Hepatocyte (in vitro differentiated cells): ENCODE measurements around the gene AMBP. TPM values are rescaled to one million over a fixed set of nuclear protein-coding genes. Genes with fewer than 3 reads are reported as not detected.

Experiments used
- DNase-seq: peaks from one replicate; pipeline ENCODE4 v3.0.0-alpha.2; 2016; ENCODE audit warnings: low spot score
- H2AFZ ChIP-seq: fragments of 200-600 bp; sonication (generic); 2 replicates; pipeline ENCODE4 v1.6.0; 2016; ENCODE audit warnings: antibody characterized with exemption, mild to moderate bottlenecking
- H3K27ac ChIP-seq: fragments of 200-600 bp; sonication (generic); 2 replicates; pipeline ENCODE4 v1.5.1; 2016; ENCODE audit warnings: mild to moderate bottlenecking
- H3K27me3 ChIP-seq: fragments of 200-600 bp; sonication (generic); 2 replicates; pipeline ENCODE4 v1.6.1; 2016
- H3K36me3 ChIP-seq: fragments of 200-600 bp; sonication (generic); replicated peaks from 2 replicates; pipeline ENCODE4 v1.5.1; 2016; ENCODE audit warnings: low read depth; ENCODE audit not compliant: insufficient read depth
- H3K4me1 ChIP-seq: fragments of 200-600 bp; sonication (generic); 2 replicates; pipeline ENCODE4 v1.5.1; 2016; ENCODE audit warnings: mild to moderate bottlenecking, moderate library complexity; ENCODE audit not compliant: insufficient read depth
- H3K4me2 ChIP-seq: fragments of 200-600 bp; sonication (generic); 2 replicates; pipeline ENCODE4 v1.6.0; 2016
- H3K4me3 ChIP-seq: fragments of 200-600 bp; sonication (generic); 2 replicates; pipeline ENCODE4 v1.5.1; 2016; ENCODE audit warnings: mild to moderate bottlenecking
- H3K79me2 ChIP-seq: fragments of 200-600 bp; sonication (generic); 2 replicates; pipeline ENCODE4 v1.6.0; 2017; ENCODE audit warnings: mild to moderate bottlenecking
- H3K9me2 ChIP-seq: fragments of 200-600 bp; sonication (generic); replicated peaks from 2 replicates; pipeline ENCODE4 v1.6.0; 2017; ENCODE audit warnings: mild to moderate bottlenecking; ENCODE audit not compliant: insufficient read depth
- H3K9me3 ChIP-seq: fragments of 200-600 bp; sonication (generic); 2 replicates; pipeline ENCODE4 v1.5.1; 2016; ENCODE audit warnings: low read depth, mild to moderate bottlenecking
- H4K20me1 ChIP-seq: fragments of 200-600 bp; sonication (generic); 2 replicates; pipeline ENCODE4 v1.6.0; 2016; ENCODE audit warnings: mild to moderate bottlenecking; ENCODE audit not compliant: insufficient read depth, poor library complexity, severe bottlenecking
- CTCF ChIP-seq: fragments of 200-600 bp; sonication (generic); IDR thresholded peaks from 2 replicates; pipeline ENCODE4 v1.5.1; 2016; ENCODE audit warnings: antibody characterized with exemption, mild to moderate bottlenecking; ENCODE audit not compliant: poor library complexity
- EZH2 ChIP-seq: fragments of 200-600 bp; sonication (generic); IDR thresholded peaks from 2 replicates; pipeline ENCODE4 v1.6.1; 2016; ENCODE audit warnings: antibody characterized with exemption, mild to moderate bottlenecking, borderline replicate concordance
- EZH2phosphoT487 ChIP-seq: fragments of 200-600 bp; sonication (generic); IDR thresholded peaks from one replicate; pipeline ENCODE4 v1.6.1; 2018; ENCODE audit warnings: antibody characterized with exemption, mild to moderate bottlenecking, low read depth, moderate library complexity; ENCODE audit not compliant: unreplicated experiment, severe bottlenecking
- WGBS: methylation state at CpG from one replicate; pipeline ENCODE4 v1.1.6; 2016; ENCODE audit warnings: low lambda C conversion rate; ENCODE audit errors: missing lambda C conversion rate; 5-methylcytosine and 5-hydroxymethylcytosine counted together
- polyA plus RNA-seq: library from polyadenylated mRNA; unstranded; fragments of >200 nt; fragmentation: Nextera tagmentation; extraction: Ambion mirVana; gene quantifications from 2 replicates; pipeline ENCODE4 v1.2.1, GENCODE V29; 2016
- total RNA-seq: library from RNA; depleted of rRNA; stranded (reverse); fragments of >200 nt; gene quantifications from 2 replicates; pipeline ENCODE4 v1.2.3, GENCODE V29; 2014

AMBP gene
- total and polyA plus RNA-seq, 2 experiments from 2014 or later = 713 to 833 TPM

- H3K79me2 ChIP-seq = no peaks in the 10 kb centered on the region
- no peak overlapping the region for H3K4me2 ChIP-seq
- no peak for DNase-seq
- 82% methylated on average over 10 of the region's 10 CpGs for WGBS
- H3K4me1 ChIP-seq = no peaks in the 10 kb centered on the region
- H3K4me3 ChIP-seq = no peak overlapping the region
- no peak overlapping the region for H3K27ac ChIP-seq
- TF ChIP-seq EZH2 (no peak), CTCF (no peak), EZH2phosphoT487 (no peak)
- H4K20me1 ChIP-seq = no peaks in the 10 kb centered on the region
- no peaks in the 10 kb centered on the region for H3K9me3 ChIP-seq
- no peaks in the 10 kb centered on the region for H3K36me3 ChIP-seq
- H3K27me3 ChIP-seq = no peaks in the 10 kb centered on the region
- H2AFZ ChIP-seq = no peak overlapping the region
- H3K9me2 ChIP-seq = no peaks in the 10 kb centered on the region
Measured at GRCh38 chr9:114054191-114054690, 23.9 kb downstream of the AMBP start.

GRCh38 chr9:114053246-114054005 lies 24.7 kb downstream of the AMBP start:
- no peak for DNase-seq
- no peak overlapping the region for H3K4me2 ChIP-seq
- H2AFZ ChIP-seq = no peak overlapping the region
- no peaks in the 10 kb centered on the region for H3K9me2 ChIP-seq
- no peaks in the 10 kb centered on the region for H3K9me3 ChIP-seq
- WGBS = 96% methylated on average over 8 of the region's 8 CpGs
- no peaks in the 10 kb centered on the region for H3K79me2 ChIP-seq
- no peaks in the 10 kb centered on the region for H3K36me3 ChIP-seq
- H3K4me1 ChIP-seq = no peaks in the 10 kb centered on the region
- no peaks in the 10 kb centered on the region for H4K20me1 ChIP-seq
- no peaks in the 10 kb centered on the region for H3K27me3 ChIP-seq
- no peak overlapping the region for H3K27ac ChIP-seq
- H3K4me3 ChIP-seq = no peak overlapping the region
- TF ChIP-seq EZH2 = no peak
- TF ChIP-seq CTCF = no peak
- TF ChIP-seq EZH2phosphoT487 = no peak

DNA sequence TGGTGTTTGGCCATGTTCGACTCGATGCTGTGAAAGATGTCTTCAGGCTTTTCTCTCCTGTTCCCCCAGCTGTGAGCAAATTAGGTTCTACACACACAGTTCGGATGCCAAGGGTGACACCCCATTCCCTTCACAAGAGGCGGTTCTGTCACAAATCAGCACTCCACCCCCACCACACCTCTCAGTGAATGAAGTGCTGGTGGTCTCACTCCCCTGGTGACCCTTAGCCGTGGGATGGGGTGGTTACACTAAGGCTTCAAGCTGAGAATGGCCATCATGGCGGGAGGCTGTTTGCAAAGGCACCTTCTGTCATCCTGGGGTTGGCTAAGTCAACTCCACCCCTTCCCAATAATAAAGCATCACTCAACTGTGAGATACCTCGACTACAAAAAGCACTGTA lies 26.4 kb downstream of the AMBP start:
- no peaks in the 10 kb centered on the region for H3K9me3 ChIP-seq
- no peaks in the 10 kb centered on the region for H4K20me1 ChIP-seq
- no peaks in the 10 kb centered on the region for H3K4me1 ChIP-seq
- H3K79me2 ChIP-seq = no peaks in the 10 kb centered on the region
- no peak overlapping the region for H3K27ac ChIP-seq
- DNase-seq = no peak
- TF ChIP-seq EZH2 (no peak), EZH2phosphoT487 (no peak), CTCF (no peak)
- H2AFZ ChIP-seq = no peak overlapping the region
- no peaks in the 10 kb centered on the region for H3K36me3 ChIP-seq
- no peaks in the 10 kb centered on the region for H3K9me2 ChIP-seq
- no peak overlapping the region for H3K4me2 ChIP-seq
- 88% methylated on average over 7 of the region's 7 CpGs for WGBS
- H3K27me3 ChIP-seq = no peaks in the 10 kb centered on the region
- H3K4me3 ChIP-seq = no peak overlapping the region
